HG03575 (cell line): ENCODE results near the gene NARS2.
"Not testable (repeated sequence)": the region's sequence is repeated elsewhere in the genome, so short reads cannot be mapped to it uniquely, and the experiment has no call there.

Experiments
- ATAC-seq: cut with Tn5 transposase; IDR thresholded peaks from one replicate; pipeline ENCODE4 v1.9.1; 2021; ENCODE audit not compliant: unreplicated experiment, insufficient number of reproducible peaks, low FRiP score; ENCODE audit errors: extremely low read depth

The NARS2 gene

DNA sequence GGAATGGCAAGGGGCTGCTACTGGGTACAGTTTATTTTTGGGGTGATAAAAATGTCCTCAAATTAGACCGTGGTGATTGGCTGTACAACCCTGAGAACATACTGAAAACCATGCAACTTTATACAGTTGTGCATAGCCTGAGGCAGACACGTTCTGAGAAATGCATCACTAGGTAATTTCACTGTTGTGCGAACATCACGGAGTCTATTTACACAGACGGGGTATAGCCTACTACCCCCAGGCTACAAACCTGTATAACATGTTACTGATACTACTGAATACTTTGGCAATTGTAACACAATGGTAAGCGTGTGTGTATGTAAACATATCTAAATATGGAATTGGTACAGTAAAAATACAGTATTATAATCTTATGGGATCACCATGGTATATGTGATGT, 23.6 kb downstream of the NARS2 start:
- ATAC-seq = no peak

DNA sequence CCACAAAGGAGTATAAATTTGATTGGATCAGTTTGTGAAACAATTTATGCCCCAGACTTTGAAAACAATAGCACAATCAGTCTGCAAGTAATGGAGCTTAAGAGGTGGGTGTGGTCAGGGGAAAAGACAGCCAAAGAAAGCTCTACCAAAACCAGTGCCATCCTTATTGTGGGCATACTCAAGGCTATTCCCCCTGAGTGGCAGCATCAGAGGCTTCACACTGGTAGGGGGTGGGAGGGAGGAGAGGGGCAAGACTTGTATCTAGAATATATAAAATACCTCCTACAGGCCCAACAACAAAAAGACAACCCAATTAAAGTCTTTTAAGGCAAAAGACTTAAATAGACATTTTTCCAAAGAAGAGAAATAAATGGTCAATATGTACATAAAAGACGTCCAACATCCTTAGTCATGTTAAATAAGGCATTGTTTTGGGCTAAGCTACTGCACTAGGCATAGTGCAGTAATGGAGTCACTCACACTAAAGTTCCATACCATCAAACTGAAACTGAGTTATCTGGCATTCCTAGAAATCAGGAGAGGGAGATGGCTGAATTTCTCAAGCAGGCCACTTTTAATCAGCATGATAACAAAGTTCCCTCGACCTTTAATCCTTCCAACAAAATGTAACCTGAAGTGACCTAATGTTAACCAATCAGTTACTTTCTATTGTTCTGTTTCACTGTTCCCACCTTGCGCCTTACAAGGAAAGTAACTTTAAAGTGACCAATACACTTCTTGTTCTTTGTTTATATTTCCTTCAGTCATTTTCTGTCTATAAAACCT, 24.8 kb downstream of the NARS2 start:
- no peak for ATAC-seq

DNA sequence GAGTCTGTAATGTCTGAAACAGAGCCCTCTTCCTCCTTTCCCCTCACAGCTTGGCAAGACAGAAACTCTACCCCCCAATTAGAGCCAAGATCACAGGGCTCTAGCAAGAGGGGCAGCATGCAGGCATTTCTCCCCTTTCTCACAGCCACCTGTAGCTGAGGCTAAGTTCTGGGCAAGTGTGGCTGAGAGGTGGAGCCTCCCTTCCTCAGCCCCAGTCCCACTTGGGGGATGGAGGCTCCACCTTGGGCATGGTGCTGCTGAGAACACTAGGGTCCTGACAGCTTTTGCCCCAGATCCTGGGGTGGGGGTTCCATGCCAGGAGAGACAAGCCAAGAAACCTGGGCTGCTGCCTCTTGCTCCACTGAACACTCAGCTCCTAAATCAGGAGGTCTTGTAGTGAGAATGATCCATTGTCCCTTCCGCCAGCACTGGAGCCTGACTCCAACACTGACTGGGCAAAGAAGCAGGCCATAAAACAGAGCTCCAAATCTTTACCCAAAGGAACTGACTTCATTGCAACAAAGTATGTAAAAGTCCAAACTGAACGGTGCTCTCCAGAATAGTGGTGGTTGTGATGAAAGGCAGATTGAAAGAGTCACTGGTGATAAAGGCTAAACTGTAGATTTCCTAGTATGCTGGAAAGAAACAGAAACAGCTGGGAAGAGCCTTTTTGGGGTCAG, 25.6 kb downstream of the NARS2 start:
- no peak for ATAC-seq

DNA sequence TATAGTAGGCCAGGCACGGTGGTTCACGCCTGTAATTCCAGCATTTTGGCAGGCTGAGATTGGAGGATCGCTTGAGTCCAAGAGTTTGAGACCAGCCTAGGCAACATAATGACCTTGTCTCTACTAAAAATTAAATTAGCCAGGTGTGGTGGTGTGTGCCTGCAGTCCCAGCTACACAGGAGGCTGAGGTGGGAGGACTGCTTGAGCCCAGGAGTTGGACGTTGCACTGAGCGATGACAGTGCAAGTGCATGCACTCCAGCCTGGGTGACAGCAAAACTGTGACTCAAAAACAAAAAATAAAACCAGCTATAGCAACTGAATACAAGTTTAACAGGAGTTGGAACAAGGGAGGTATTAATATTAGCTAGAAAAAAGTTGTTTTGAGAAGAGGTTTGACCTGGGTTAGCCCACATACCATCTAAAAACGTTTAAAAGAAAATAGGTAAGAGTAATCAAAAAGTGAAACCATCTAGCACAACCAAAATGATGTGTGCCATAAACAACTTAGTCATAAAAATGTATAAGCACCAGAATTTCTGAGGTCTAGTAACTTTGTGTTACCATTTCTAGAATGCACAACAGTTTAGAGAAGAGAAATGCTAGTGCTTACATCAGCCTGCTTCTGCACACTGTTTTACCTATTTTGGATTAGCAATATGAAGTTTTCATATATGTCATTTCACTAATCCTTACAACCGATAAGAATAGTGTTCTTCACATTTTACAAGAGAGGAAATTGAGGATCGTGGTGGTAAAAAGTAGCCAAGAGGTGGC, 26.5 kb downstream of the NARS2 start:
- no peak for ATAC-seq

DNA sequence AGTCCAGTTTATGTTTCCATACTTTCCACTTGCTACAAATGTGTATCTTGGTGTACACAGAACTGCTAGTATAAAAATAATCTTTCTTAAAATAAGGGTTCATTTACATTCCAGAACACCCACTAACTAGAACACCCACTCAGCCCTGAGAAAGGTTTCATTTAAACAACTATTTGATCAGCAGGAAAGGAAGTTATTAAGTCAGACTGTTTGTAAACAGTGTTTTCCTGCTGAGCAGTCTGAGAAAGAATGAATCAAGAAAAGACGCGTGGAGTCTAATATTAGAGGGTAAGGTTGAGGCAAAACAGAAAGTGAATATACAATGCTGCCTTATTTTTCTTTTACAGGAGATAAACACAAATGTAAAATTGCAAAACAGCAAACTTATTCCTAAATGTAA, 32.7 kb downstream of the NARS2 start:
- no peak for ATAC-seq

DNA sequence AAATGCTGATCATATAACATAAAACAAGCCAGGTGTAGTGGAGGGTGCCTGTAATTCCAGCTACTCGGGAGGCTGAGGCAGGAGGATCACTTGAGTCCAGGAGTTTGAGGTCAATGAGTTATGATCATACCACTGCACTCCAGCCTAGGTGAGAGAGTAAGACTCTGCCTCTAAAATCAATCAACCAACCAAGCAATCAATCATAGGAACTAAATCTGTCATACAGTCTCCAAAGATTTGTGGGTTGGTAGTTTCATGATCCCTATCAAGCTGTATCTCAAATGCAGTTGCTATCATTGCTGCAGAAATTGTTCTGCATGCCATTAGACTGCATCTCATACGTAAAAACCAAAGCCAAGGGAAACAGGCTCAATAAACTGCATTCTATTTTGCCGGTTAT, 33.1 kb downstream of the NARS2 start:
- no peak for ATAC-seq

DNA sequence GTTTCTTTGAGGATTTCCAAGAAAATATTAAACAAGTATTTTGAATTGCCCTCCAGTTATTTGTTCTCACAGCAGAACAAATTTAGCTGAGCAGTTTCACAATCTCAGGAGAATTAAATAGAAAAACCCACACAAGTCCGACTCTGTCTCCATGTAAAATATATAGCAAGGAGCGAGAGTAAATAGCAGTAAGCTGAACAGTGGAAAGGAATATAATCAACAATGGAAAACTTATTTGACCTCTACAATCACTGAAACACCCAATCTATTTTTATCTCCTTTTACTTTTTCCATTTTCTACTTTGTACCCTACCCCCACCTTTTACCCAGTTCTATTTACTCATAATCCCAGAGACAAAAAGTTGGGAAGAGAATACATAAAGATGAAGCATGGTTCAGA, 34.4 kb downstream of the NARS2 start:
- no peak for ATAC-seq

- ATAC-seq = no peak
Observed at GRCh38 chr11:78539506-78539905, 35.2 kb downstream of the NARS2 start.

GRCh38 chr11:78536933-78537332, 37.7 kb downstream of the NARS2 start:
- ATAC-seq = no peak

GRCh38 chr11:78535920-78536319, 38.7 kb downstream of the NARS2 start:
- no peak for ATAC-seq

DNA sequence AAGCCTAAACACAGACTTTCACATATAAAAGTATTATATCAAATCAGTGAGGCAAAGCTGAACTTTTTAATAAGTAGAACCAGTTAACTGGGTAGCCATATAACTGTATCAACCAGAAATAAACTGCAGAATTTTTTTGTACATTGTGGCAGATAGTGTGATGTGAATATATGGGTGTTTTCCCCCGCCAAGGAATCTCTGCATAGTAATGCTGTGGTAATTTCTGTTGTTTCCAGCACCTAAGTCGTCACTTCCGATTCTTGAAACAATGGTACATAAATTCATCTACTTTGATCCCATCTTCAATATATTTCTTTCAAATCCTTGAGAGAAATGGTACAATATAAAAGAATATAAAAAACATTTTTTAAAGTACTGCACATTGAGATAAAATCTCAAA, 39.6 kb downstream of the NARS2 start:
- no peak for ATAC-seq

DNA sequence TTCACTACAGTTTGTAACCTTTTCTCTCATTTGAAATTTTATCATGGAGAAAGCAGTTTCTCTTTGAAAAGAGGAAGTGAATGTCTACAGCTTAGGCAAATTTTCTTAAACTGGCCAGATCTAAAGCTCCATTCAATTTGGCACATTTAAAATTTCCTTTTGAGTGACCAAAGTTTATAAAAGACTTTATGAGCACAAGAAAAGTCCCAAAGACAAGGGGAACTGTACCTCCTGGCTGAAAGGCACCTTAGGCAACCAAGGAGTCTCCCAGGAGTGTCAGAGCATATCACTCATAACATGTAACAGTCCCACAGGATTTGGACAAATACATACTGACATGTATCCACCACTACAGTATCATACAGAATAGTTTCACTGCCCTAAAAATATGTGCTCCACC, 41.3 kb downstream of the NARS2 start:
- ATAC-seq = no peak

- ATAC-seq = no peak
Observed at GRCh38 chr11:78532991-78533390, 41.7 kb downstream of the NARS2 start.

DNA sequence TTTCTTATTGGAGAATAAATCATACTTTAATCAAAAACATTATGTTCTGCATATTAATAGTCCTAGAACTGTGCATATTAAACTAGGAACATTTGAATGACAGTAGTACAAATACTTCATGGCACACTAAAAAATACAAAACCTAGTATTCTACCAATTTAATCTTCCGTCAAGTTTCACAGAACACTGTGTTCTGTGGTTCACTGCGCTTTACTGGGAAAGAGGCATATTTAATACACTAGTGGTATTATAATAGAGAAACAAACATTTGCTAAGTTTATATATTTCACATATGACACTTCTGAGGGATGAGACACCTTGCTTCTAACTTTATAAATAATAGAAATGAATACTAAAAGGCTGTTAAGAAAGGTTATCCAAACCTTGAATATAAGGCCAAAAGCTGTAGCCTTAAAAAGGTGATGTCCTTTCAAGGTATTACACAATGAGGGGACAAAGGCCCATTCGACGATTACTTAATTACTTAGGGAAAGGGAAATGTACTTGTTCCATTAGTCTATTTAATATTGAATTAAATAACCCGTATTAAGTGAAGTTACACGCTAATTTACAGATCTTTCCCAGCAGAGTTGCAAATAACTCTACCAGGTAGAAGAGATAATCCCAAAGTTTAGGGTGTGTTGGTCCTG, 48.0 kb downstream of the NARS2 start:
- no peak for ATAC-seq

GRCh38 chr11:78525720-78526119, 48.9 kb downstream of the NARS2 start:
- ATAC-seq = no peak

- no peak for ATAC-seq
Observed at GRCh38 chr11:78520230-78520629, 54.4 kb downstream of the NARS2 start.

DNA sequence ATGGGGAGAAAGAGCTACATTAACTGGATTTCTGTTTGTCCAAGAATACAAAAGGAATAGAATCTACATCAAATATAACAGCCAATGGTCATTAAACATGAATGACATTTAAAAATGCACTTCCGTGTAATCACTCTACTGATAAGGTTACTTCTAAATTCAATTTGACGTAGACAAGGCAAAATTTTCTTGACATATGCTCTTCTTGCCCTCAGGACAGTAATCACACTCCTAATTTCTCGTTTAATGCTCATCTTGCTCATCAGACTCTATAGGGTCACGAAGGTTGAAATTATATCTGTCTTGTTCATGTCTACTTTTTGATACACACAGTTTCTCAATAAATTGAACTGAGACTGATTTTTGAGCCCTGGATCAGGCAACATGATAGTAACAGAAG, 58.4 kb downstream of the NARS2 start:
- ATAC-seq = no peak

DNA sequence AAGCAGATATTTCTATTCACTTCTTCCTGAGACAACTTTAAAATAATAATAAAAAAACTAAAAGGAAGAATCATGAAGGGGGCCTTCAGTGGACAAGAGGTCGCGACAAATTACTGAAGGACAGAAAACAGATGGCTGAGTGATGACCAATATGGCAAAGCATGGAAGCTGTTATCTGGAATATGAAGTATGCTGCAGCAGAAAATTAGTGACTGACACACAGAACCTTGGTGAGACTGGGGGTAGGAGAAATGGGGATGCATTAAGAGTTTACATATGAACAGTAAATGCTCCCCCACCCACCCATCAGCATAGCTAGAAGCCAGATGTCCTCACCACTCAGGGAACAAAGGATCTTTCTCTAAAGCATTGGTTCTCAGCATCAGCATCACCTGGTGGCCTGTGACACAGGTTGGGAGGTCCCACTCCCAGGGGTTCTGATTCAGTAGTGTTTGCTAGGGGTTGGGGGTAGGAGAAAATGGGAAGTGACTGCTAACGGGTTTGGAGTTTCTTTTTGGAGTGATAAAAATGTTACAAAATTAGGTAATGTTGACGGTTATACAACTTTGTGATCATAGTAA, 59.7 kb downstream of the NARS2 start:
- ATAC-seq = no peak

DNA sequence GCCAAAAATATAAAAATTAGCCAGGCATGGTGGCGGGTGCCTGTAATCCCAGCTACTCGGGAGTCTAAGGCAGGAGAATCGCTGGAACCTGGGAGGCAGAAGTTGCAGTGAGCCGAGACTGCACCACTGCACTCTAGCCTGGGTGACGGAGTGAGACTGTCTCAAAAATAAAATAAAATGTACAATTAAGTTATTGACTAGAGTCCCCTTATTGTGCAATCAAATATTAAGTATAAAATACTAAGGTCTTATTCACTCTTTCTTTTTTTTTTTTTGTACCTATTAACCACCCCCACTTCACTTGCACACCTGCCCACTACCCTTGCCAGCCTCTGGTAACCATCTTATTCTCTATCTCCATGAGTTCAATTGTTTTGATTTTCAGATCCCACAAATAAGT, 61.6 kb downstream of the NARS2 start:
- ATAC-seq = not testable (repeated sequence)
